Measurements from ENCODE around the gene DPF3. TPM values are rescaled to one million over a fixed set of nuclear protein-coding genes. Genes with fewer than 3 reads are reported as not detected.

Gene DPF3
- polyA plus RNA-seq, 2 of the 4 experiments (the other 2 are of a cell fraction): 0.05 to 0.09 TPM

- ChIA-PET CTCF (interaction anchor here (1.3 to 2.6 kb wide), 7 partner anchors 14 to 412 kb away, joined by 5 to 14 read pairs (median 10); no protein-coding TSS in a partner anchor), POLR2A (no interaction called here)
- Histone ChIP-seq H3K9me3 (no peaks in the 10 kb centered on the region), H3K4me1 (peaks cover 5% of the 10 kb centered on the region; the same call in 1 of the 3 replicates), H3K4me3 (peak overlapping the region; percentile 67), H3K27ac (peak overlapping the region; percentile 46 to 79; a peak in 5 of 6 replicates), H3K4me2 (peak overlapping the region; percentile 88)
- TF ChIP-seq HEYL (CRISPR knock-in tag; IDR thresholded peaks at IDR 0.05) (no peak), FOSL2 (IDR thresholded peaks at IDR 0.05) (no peak), FOSL2 (CRISPR knock-in tag; IDR thresholded peaks at IDR 0.05) (no peak), HOXA7 (CRISPR knock-in tag; IDR thresholded peaks at IDR 0.05) (no peak), POLR2A (IDR thresholded peaks at IDR 0.05; ENCODE audit: low read length) (no peak)
- TF ChIP-seq, protein P1, sequence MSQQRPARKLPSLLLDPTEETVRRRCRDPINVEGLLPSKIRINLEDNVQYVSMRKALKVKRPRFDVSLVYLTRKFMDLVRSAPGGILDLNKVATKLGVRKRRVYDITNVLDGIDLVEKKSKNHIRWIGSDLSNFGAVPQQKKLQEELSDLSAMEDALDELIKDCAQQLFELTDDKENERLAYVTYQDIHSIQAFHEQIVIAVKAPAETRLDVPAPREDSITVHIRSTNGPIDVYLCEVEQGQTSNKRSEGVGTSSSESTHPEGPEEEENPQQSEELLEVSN (IDR thresholded peaks at IDR 0.05; ENCODE audit: borderline replicate concordance, low read depth): peak; percentile 8; the same call in 1 of the 2 replicates
- FAIRE-seq (no peak), ATAC-seq (peak; percentile 55 to 60), DNase-seq (ENCODE audit: low read depth in 1 of 2, low spot score in 1 of 2) (no peak)
- 18% methylated on average over 24 of the region's 33 CpGs for WGBS (ENCODE audit: missing lambda C conversion rate)
These were observed 32.0 kb upstream of the DPF3 start for GRCh38 chr14:72925815-72926291.

DNA sequence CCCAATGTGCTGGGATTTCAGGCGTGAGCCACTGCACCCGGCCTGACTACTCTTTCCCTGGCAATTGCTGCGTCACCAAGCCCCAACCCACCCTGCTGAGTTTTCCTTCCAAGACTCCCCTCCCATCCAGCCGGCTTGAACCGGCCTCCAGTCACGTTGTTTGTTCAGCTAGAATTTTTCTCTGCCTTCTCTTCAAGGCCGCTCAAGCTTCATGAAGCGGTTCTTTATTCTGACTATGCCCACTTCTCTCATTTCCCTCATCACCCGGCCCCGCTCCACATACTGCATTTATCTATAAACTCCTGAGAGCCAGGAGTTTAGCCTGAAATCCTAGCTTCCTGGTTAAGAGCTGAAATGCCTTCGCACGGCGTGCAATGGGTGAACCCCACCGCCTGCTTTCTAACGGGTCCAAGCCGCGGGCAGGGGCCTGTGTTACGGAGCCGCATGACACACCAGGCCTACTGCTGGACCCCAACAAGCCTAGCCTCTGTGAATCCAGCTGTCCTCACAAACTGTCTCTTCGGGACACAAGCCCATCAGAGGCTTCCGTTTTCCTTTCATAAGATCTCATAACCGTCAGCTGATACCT is 31.4 kb upstream of the DPF3 start:
- Histone ChIP-seq H3K4me3 (peak overlapping the region; percentile 67; the same call in 1 of the 3 replicates), H3K4me2 (peak overlapping the region; percentile 88), H3K4me1 (peaks cover 5% of the 10 kb centered on the region; the same call in 1 of the 3 replicates), H3K9me3 (no peaks in the 10 kb centered on the region), H3K27ac (peak overlapping the region; percentile 46 to 79; a peak in 3 of 6 replicates)
- WGBS (ENCODE audit: missing lambda C conversion rate): 90% methylated on average over 22 of the region's 22 CpGs
- no peak for DNase-seq (ENCODE audit: low read depth in 1 of 2, low spot score in 1 of 2)
- no peak for FAIRE-seq
- no peak for TF ChIP-seq TP53 (CRISPR knock-in tag; IDR thresholded peaks at IDR 0.05)
- no peak for TF ChIP-seq CHD2 (IDR thresholded peaks at IDR 0.05; ENCODE audit: low read length, partially characterized antibody)
- TF ChIP-seq, protein P2, sequence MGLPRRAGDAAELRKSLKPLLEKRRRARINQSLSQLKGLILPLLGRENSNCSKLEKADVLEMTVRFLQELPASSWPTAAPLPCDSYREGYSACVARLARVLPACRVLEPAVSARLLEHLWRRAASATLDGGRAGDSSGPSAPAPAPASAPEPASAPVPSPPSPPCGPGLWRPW (IDR thresholded peaks at IDR 0.05): no peak
- ChIA-PET CTCF (interaction anchor here (1.3 to 2.6 kb wide), 6 partner anchors 13 to 412 kb away, joined by 5 to 14 read pairs (median 8); no protein-coding TSS in a partner anchor), POLR2A (interaction anchor here (0.5 kb wide), 1 partner anchor 20 kb away, joined by 3 read pairs; no protein-coding TSS in a partner anchor)
- ATAC-seq: no peak

DNA sequence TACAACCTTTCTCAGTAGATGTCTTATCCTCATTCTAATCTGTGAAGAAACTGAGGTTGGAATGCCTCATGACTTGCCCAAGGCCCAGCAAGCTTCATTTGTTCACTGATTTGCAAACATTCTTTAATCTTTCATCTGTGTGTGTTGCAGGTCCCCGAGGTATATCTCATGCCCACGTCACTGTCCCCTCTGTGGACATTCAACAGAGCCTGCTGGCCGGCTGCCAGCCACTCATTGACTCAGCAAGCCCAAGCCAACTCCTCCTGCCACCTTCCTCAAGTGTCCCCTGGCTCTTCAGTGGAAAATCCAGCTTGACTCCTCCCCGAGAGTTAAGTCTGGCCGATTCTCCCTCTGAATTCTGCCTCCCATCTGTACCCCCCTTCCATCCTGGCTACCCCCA is 30.4 kb upstream of the DPF3 start:
- 40% methylated on average over 5 of the region's 5 CpGs for WGBS (ENCODE audit: missing lambda C conversion rate)
- ChIA-PET POLR2A (no interaction called here), CTCF (interaction anchor here (1.3 to 2.6 kb wide), 5 partner anchors 16 to 411 kb away, joined by 3 to 14 read pairs (median 10); no protein-coding TSS in a partner anchor)
- ATAC-seq (no peak), DNase-seq (ENCODE audit: low read depth in 1 of 2, low spot score in 1 of 2) (peak in 1 of 2 experiments; percentile 35), FAIRE-seq (no peak)
- Histone ChIP-seq H3K4me3 (no peak overlapping the region), H3K9me3 (no peaks in the 10 kb centered on the region), H3K4me1 (peaks cover 5% of the 10 kb centered on the region; the same call in 1 of the 3 replicates), H3K27ac (no peak overlapping the region), H3K4me2 (no peak overlapping the region)
- TF ChIP-seq ZSCAN20 (CRISPR knock-in tag; IDR thresholded peaks at IDR 0.05) (no peak), MAFK (IDR thresholded peaks at IDR 0.05; ENCODE audit: partially characterized antibody) (no peak), PHF8 (IDR thresholded peaks at IDR 0.05; ENCODE audit: borderline replicate concordance, low read depth) (no peak), HEYL (CRISPR knock-in tag; IDR thresholded peaks at IDR 0.05) (no peak), ESRRA (IDR thresholded peaks at IDR 0.05; ENCODE audit: borderline replicate concordance, low read length) (no peak), CEBPB (IDR thresholded peaks at IDR 0.05) (no peak), HOXB13 (CRISPR knock-in tag; IDR thresholded peaks at IDR 0.05; ENCODE audit: low read depth) (no peak), REST (IDR thresholded peaks at IDR 0.05) (no peak)

All from A549 (cell line).